Mucosa of gallbladder (tissue), 1 donor: ENCODE measurements around the gene UBE2R2. TPM values are rescaled to one million over a fixed set of nuclear protein-coding genes. Genes with fewer than 3 reads are reported as not detected.
"Not testable (repeated sequence)": the region's sequence is repeated elsewhere in the genome, so short reads cannot be mapped to it uniquely, and the experiment has no call there.

Source experiments
- DNase-seq: peaks from one replicate; pipeline ENCODE4 v3.0.0-alpha.2; 2020; ENCODE audit warnings: low spot score
- total RNA-seq: library from RNA; stranded (reverse); gene quantifications from one replicate; pipeline ENCODE4 v1.2.1, GENCODE V29; 2021
- donor health status: DM: no; HTN: no; CAD: no.

Gene UBE2R2
- total RNA-seq = 42.8 TPM

DNA sequence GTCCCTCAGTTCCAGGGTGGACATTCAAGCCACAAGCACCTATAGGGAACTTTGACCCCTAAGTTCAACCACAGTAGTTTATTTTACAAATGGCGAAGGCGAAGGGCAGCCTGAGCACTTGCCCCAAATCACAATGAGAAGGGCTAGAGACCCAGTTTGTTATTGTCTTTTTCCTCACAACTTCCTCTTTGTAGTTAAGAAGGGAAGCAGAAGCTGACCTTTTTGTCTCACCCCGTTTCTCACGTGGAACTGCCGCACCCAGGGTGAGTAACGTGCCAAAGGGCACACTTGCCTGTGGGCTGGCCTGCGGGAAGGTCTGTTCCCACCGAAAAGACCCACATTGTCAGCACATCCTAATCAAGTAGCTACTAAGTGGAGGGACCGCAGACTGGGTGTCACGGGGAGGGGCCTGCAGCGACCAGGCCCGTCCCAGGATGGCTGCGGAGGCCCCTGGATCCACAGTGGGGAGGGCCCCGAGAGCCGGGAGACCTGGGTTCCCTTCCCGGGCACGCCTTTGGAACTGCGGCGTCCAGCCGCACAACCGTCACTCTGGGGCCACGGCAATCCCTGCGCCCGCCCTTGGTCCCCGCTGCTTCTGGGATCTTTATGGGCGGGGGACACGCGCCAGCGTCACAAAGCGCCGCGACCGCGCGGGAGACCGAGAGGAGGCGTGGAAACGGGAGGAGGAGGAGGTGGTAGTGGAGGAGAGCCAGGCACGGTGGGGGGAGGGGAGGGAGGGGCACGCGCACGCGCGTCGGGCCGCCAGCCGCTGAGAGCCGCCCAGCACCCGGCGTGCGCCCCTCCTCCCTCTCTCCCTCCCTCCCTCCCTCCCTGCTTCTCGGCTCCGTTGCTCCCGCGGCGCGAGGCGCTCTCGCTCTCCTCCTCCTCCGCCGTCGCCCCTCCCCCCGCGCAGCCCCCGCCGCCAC lies at the start of gene UBE2R2:
Gene UBE2R2, plus strand, starts transcription at position 834 of the 926 bp plus-strand sequence. CDS start 598 bp downstream, outside the sequence.
- DNase-seq = peak; percentile 94

DNA sequence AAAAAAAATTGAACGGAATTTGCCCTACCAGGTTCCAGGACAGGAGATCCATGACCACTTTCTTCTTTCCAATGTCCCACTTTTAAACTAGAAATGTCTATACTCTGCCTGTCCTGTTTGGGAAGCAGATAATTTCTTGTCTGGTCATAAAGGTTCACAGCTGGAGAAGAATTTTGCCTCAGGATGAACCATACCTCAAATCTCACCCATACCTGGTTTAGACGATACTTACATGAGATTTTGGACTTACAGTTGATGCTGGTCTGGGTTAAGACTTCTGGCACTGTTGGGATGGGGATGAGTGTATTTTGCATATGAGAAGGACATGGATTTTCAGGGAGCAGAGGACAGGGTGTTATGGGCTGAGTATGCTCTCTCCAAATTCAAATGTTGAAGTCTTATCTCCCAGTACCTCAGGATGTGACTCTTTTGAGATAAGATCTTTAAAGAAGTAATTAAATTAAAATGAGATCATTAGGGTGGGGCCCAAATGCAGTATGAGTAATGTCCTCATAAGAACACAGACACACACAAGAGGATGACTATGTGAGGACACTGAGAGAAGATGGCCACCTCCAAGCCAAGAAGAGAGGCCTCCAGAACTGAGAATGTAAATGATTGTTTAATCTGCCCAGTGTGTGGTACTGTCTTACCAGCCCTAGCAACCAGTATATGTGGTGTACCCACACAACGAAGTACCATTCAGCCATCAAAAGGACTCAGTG lies 46.6 kb upstream of the UBE2R2 start:
- DNase-seq = not testable (repeated sequence)

GRCh38 chr9:33773135-33773534 lies 43.8 kb upstream of the UBE2R2 start:
- not testable (repeated sequence) for DNase-seq

GRCh38 chr9:33774074-33774659 lies 42.8 kb upstream of the UBE2R2 start:
- DNase-seq = not testable (repeated sequence)

DNA sequence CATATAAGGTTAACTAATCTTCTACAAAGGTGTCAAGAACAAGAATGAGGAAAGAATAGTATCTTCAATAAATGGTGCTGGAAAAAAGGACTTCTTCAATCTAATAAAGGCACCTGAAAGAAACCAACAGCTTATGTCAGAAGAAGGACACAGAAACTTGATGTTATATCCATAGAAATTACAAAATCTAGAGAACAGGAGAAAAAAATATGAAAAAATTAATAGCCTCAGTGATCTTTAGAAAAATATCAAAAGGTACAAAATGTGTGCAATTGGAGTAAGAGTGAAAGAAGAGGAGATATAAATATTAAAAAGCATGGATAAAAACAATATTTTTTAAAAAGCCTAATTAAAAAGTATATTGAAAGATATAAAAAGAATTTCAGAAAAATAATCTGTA lies 40.4 kb upstream of the UBE2R2 start:
- no peak for DNase-seq

- peak; percentile 56 for DNase-seq
Observed at GRCh38 chr9:33778700-33779351, 38.1 kb upstream of the UBE2R2 start.

- no peak for DNase-seq
Observed at GRCh38 chr9:33780276-33780675, 36.7 kb upstream of the UBE2R2 start.

DNA sequence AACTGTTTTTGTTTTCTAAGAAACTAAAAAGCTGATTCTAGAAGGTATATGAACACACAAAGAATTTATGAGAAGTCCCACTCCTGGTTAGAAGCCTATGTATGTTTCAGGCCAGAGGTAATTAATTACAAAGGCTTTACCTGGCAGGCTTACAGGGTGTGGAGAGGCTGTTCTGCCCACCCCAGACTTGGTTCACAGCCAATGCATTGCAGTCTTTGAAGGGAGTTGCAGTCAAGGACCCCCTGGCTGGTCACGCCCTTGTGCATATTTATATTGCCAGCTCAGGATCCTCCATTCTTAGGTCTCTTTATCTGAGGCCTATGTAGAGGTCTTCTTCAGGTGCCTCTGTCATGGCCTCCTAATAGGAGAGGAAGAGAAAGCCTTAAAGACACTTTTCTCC lies 35.2 kb upstream of the UBE2R2 start:
- DNase-seq = no peak

DNA sequence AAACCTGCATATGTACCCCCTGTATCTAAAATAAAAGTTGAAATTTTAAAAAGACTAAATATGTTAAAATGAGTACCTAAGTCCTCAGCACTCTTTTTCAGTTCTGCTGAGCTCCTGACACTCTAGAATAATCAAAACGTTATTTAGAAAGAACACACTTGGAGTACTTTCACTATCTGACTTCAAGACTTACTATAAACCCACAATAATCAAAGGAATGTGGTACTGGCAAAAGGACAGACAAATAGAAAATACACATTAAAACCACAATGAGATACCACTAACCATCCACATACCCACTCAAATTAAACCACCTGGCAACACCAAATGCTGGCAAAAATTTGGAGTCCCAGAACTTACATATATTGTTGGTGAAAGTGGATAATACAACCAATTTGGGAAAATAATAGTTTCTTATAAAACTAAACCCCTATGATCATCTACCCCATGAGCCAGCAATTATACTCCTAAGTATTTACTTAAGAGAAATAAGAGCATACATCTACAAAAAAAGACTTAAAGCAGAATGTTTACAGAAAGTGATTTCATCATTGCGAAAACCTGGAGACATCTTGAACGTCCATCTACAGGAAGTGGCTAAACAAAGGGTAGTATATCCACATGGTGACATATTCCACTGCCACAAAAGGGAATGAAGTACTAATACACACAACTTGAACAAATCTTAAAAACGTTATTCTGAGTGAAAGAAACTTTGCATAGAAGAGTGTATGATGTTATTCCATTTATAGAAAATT lies 34.4 kb upstream of the UBE2R2 start:
- DNase-seq = no peak

GRCh38 chr9:33785914-33786313 lies 31.0 kb upstream of the UBE2R2 start:
- DNase-seq = no peak

GRCh38 chr9:33786681-33787080 lies 30.3 kb upstream of the UBE2R2 start:
- DNase-seq = no peak

- no peak for DNase-seq
Observed at GRCh38 chr9:33787839-33788238, 29.1 kb upstream of the UBE2R2 start.

DNA sequence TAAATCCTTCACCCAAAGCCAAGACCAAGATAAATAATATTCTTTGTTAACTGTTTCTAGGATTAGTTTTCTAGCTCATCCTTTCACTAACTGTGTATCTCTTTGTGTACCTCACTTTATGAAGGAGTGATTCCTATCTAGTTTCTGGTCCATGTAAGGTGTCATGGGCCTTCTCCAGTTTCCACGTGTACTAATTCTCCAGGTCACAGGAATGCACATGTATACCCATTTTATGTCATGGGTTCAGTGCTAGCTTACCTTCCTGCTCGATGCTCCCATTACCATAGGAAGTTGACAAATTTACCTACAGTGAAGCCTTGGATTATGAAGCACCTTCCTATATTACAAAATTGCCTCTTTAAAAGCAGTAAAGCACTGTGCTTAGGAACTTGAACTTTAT lies 27.5 kb upstream of the UBE2R2 start:
- DNase-seq = not testable (repeated sequence)

- DNase-seq = no peak
Observed at GRCh38 chr9:33791117-33791516, 25.8 kb upstream of the UBE2R2 start.

- not testable (repeated sequence) for DNase-seq
Observed at GRCh38 chr9:33793496-33793895, 23.5 kb upstream of the UBE2R2 start.

GRCh38 chr9:33794560-33794959 lies 22.4 kb upstream of the UBE2R2 start:
- DNase-seq = no peak

DNA sequence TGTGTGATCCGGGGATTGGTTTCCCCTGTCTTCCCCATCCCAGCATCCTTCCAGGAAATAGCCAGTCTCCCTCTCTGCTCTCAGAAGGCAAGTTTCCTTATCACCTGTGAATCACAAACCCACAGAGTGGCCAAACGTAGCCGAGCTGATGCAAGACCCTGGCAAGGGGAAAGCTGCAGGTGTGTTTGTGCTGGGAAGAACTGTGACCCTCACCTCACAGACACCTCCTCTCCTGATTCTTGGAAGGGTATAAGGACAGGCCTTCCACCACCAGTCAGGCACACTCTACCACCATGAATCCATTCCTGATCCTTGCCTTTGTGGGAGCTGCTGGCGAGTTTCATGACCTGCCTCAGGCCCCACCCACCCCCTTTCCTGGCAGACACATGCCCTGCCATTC lies 21.7 kb upstream of the UBE2R2 start, which contains the start of gene PRSS3:
Gene PRSS3, plus strand, starts transcription at position 281 of the 400 bp plus-strand sequence. Its CDS starts 13 bp downstream, at position 294.
- DNase-seq = no peak

DNA sequence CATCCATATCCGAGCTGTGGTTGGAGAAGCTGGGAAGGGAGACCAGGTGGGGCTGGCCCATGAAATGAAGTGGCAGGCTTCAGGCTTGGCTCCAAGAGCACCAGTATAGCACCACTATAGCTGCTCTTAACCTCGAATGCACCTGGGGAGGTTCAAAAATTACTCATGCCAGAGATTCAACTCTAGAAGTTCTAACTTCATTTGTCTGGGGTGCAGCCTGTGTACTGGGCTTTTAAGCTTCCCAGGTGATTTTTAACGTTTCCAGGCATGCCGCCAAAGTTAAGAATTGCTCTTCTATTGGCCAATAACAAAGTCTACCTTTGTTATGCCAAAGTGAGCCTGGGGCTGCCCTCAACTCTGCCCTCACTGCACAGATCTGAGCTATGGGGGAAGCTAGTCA lies 21.1 kb upstream of the UBE2R2 start:
- no peak for DNase-seq

DNA sequence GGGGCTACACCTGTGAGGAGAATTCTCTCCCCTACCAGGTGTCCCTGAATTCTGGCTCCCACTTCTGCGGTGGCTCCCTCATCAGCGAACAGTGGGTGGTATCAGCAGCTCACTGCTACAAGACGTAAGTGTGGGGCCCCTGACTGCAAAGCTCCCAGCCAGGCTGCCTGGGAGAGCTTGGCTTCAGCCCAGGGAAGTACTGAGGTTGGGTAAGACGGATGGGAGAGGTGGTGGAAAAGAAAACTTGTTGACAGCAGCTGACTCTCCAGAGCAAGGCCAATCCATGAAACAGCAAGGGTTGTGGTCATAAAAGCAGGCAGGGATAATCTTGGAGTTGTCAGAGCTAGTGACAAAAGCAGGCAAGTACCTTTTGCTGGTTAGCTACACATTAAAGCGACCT lies 20.3 kb upstream of the UBE2R2 start:
- not testable (repeated sequence) for DNase-seq

GRCh38 chr9:33797837-33798236 lies 19.1 kb upstream of the UBE2R2 start:
- DNase-seq = no peak

DNA sequence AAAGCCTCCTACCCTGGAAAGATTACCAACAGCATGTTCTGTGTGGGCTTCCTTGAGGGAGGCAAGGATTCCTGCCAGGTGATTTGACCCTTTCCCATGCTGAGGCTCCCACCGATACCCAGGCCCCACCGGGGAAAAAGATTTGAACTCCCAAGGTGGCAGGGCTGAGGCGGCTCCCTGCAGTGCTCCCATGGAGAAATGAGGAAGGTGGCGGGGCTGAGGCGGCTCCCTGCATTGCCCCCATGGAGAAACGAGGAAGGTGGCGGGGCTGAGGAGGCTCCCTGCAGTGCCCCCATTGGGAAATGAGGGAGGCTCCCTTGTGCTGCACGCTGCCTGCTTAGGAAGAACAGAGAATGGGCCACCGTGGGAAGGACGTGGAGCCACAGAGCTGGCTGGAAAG lies 18.4 kb upstream of the UBE2R2 start:
- DNase-seq = no peak
